Caco-2 (cell line): Measurements from ENCODE around the gene SNAPC2. TPM values are rescaled to one million over a fixed set of nuclear protein-coding genes. Genes with fewer than 3 reads are reported as not detected.
"Not testable (repeated sequence)": the region's sequence is repeated elsewhere in the genome, so short reads cannot be mapped to it uniquely, and the experiment has no call there.

Source experiments
- BruUV-seq: library from RNA; stranded (reverse); fragments of 400-500 nt; replicated peaks from 2 replicates; lab custom pipeline; 2021; lab: Mats Ljungman, UMichigan
- CTCF ChIA-PET: fragments of 300-600 bp; sonication (Branson Sonifier 250); formaldehyde crosslinking; loops from one replicate; lab custom pipeline; 2022; ENCODE audit warnings: antibody characterized with exemption; lab: Charles Lee
- POLR2A ChIA-PET: fragments of 300-600 bp; sonication (Branson Sonifier 250); formaldehyde crosslinking; loops from one replicate; lab custom pipeline; 2022; ENCODE audit warnings: antibody characterized with exemption; lab: Charles Lee
- DNase-seq, 2 experiments: peaks; one replicate each; pipeline versions ENCODE4 v3.0.0 to v3.0.0-alpha.2; 2020 to 2022
- H3K27me3 ChIP-seq: replicated peaks from 2 replicates; pipeline ENCODE4 v1.6.0; 2011; ENCODE audit warnings: low read length; ENCODE audit not compliant: control insufficient read depth, insufficient read depth
- H3K36me3 ChIP-seq: 2 replicates; pipeline ENCODE4 v1.5.1; 2011; ENCODE audit warnings: low read length; ENCODE audit not compliant: control insufficient read depth, insufficient read depth
- H3K4me1 ChIP-seq: fragments of 250-450 bp; sonication (Bioruptor Pico); 2 replicates; pipeline ENCODE4 v1.5.1; 2020; ENCODE audit warnings: mild to moderate bottlenecking
- H3K4me3 ChIP-seq: 2 replicates; pipeline ENCODE4 v1.5.1; 2011; ENCODE audit warnings: low read depth, mild to moderate bottlenecking, control low read depth, low read length
- H3K9me3 ChIP-seq: fragments of 250-450 bp; sonication (Bioruptor Pico); 2 replicates; pipeline ENCODE4 v1.5.1; 2020; ENCODE audit warnings: mild to moderate bottlenecking, moderate library complexity
- H3K27ac Mint-ChIP-seq: one replicate; pipeline ENCODE4 v1.8.0; 2022; ENCODE audit warnings: mixed read lengths; ENCODE audit not compliant: unreplicated experiment
- H3K27me3 Mint-ChIP-seq: one replicate; pipeline ENCODE4 v1.8.0; 2022; ENCODE audit warnings: mixed read lengths; ENCODE audit not compliant: insufficient read depth, unreplicated experiment
- H3K36me3 Mint-ChIP-seq: one replicate; pipeline ENCODE4 v1.8.0; 2022; ENCODE audit warnings: mild to moderate bottlenecking, mixed read lengths; ENCODE audit not compliant: insufficient read depth, unreplicated experiment
- H3K4me1 Mint-ChIP-seq: one replicate; pipeline ENCODE4 v1.8.0; 2022; ENCODE audit warnings: low read depth, mixed read lengths; ENCODE audit not compliant: unreplicated experiment
- H3K4me3 Mint-ChIP-seq: one replicate; pipeline ENCODE4 v1.8.0; 2022; ENCODE audit warnings: mild to moderate bottlenecking, moderate library complexity, mixed read lengths; ENCODE audit not compliant: unreplicated experiment
- H3K9me3 Mint-ChIP-seq: one replicate; pipeline ENCODE4 v1.8.0; 2022; ENCODE audit warnings: mixed read lengths; ENCODE audit not compliant: unreplicated experiment
- CTCF ChIP-seq, 2 experiments: fragments of 200-600 bp in 1 of 2; IDR thresholded peaks; 1 replicate in 1 of 2; 2 replicates in 1 of 2; pipeline versions ENCODE4 v1.5.1 to v1.8.0; 2011 to 2022; ENCODE audit warnings: antibody characterized with exemption in 1 of 2, control low read depth in 1 of 2, inconsistent platforms in 1 of 2, low read depth in 1 of 2, low read length in 1 of 2, mild to moderate bottlenecking in 1 of 2, moderate library complexity in 1 of 2; ENCODE audit not compliant: insufficient read depth in 1 of 2, severe bottlenecking in 1 of 2, unreplicated experiment in 1 of 2
- intact Hi-C: fragments of 100-400 bp; cut with micrococcal nuclease; formaldehyde crosslinking; loops from one replicate; pipeline ENCODE4 v1.10.0; 2022; ENCODE audit not compliant: unreplicated experiment
- total RNA-seq: library from RNA; stranded (reverse); gene quantifications from 2 replicates; pipeline ENCODE4 v1.2.3, GENCODE V29; 2022

The SNAPC2 gene
- total RNA-seq, 1 experiment from 2014 or later = 10.4 TPM

DNA sequence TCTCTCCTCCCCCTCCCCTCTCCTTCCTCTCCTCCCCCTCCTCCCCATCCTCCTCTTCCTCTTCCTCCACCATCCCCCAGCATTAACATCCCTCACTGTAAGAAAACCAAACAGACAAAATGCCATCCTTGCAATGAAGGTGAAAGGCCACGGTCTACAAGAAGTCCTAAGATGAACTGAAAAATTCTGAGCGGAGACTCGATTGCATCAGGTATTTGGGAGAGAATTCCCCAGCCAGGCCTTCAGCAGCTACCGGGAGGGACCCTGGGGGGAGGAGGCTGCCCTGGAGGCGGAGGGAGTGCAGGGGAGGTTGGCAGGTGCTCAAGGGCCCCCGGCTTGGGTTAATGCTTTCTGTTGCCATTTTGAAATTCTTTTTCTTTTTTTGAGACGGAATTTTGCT lies 33.4 kb downstream of the SNAPC2 start:
- H3K27ac Mint-ChIP-seq = peak overlapping the region; percentile 60
- intact Hi-C loops = no loop called here
- ChIA-PET CTCF (no interaction called here), POLR2A (no interaction called here)
- no peak for DNase-seq
- Histone ChIP-seq H3K9me3 (no peaks in the 10 kb centered on the region), H3K4me3 (no peak overlapping the region), H3K36me3 (no peaks in the 10 kb centered on the region; the same call in 1 of the 2 replicates), H3K27me3 (no peaks in the 10 kb centered on the region), H3K4me1 (no peaks in the 10 kb centered on the region; the same call in 1 of the 2 replicates)
- no peaks in the 10 kb centered on the region for H3K27me3 Mint-ChIP-seq
- no TSS peak for BruUV-seq
- no peak for TF ChIP-seq CTCF (IDR thresholded peaks at IDR 0.05; ENCODE audit: insufficient read depth in 1 of 2, low read depth in 1 of 2, low read length in 1 of 2, severe bottlenecking in 1 of 2, unreplicated experiment in 1 of 2)
- peak overlapping the region; percentile 8 for H3K4me3 Mint-ChIP-seq
- peaks cover 11% of the 10 kb centered on the region for H3K4me1 Mint-ChIP-seq
- H3K36me3 Mint-ChIP-seq = peaks cover 34% of the 10 kb centered on the region
- H3K9me3 Mint-ChIP-seq = no peaks in the 10 kb centered on the region

- ChIA-PET CTCF (interaction anchor here (0.6 kb wide), 1 partner anchor 296 kb away, joined by 9 read pairs; no protein-coding TSS in a partner anchor), POLR2A (no interaction called here)
- Mint-ChIP-seq H3K36me3 (peaks cover 47% of the 10 kb centered on the region), H3K27ac (no peak overlapping the region), H3K4me3 (no peak overlapping the region), H3K4me1 (peaks cover 11% of the 10 kb centered on the region), H3K27me3 (no peaks in the 10 kb centered on the region), H3K9me3 (no peaks in the 10 kb centered on the region)
- Histone ChIP-seq H3K4me1 (no peaks in the 10 kb centered on the region; the same call in 1 of the 2 replicates), H3K4me3 (no peak overlapping the region), H3K9me3 (no peaks in the 10 kb centered on the region), H3K36me3 (no peaks in the 10 kb centered on the region; the same call in none of the 2 replicates), H3K27me3 (no peaks in the 10 kb centered on the region)
- no peak for DNase-seq
- no peak for TF ChIP-seq CTCF (IDR thresholded peaks at IDR 0.05; ENCODE audit: insufficient read depth in 1 of 2, low read depth in 1 of 2, low read length in 1 of 2, severe bottlenecking in 1 of 2, unreplicated experiment in 1 of 2)
- no TSS peak for BruUV-seq
- intact Hi-C loops = no loop called here
Observed at GRCh38 chr19:7955696-7956095, 35.6 kb downstream of the SNAPC2 start.

DNA sequence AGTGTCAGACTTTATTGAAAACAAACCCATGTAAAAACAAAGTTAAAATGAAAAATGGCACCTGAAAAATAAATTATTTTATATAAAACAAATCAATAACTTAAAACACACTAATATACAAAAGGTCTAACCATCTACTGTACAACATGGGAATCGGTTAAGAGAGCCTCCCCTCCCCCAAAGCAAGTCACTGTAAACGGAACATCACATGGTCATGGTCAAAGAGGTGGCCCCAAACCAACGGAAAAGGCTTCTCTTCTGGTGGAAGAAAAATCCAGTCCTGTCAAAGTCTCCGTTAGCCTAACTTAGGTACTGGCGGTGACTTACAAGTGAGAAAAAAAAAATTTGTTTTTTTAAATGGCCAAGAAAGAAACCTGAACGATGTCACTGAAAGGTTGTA lies 39.1 kb downstream of the SNAPC2 start:
- CTCF ChIA-PET = no interaction called here
- POLR2A ChIA-PET = no interaction called here
- intact Hi-C loops = no loop called here
- TF ChIP-seq CTCF (IDR thresholded peaks at IDR 0.05; ENCODE audit: insufficient read depth in 1 of 2, low read depth in 1 of 2, low read length in 1 of 2, severe bottlenecking in 1 of 2, unreplicated experiment in 1 of 2) = no peak
- H3K27me3 ChIP-seq = no peaks in the 10 kb centered on the region
- peaks cover 8% of the 10 kb centered on the region for H3K4me1 Mint-ChIP-seq
- H3K36me3 Mint-ChIP-seq = peaks cover 71% of the 10 kb centered on the region
- H3K4me1 ChIP-seq = 0 out of 2 replicates have a peak, but pooled peaks cover 7% of the 10 kb centered on the region
- H3K36me3 ChIP-seq = no peaks in the 10 kb centered on the region; the same call in none of the 2 replicates
- H3K4me3 Mint-ChIP-seq = no peak overlapping the region
- no peaks in the 10 kb centered on the region for H3K27me3 Mint-ChIP-seq
- H3K9me3 Mint-ChIP-seq = no peaks in the 10 kb centered on the region
- no peaks in the 10 kb centered on the region for H3K9me3 ChIP-seq
- no peak overlapping the region for H3K4me3 ChIP-seq
- no peak for DNase-seq
- no peak overlapping the region for H3K27ac Mint-ChIP-seq
- BruUV-seq = no TSS peak

DNA sequence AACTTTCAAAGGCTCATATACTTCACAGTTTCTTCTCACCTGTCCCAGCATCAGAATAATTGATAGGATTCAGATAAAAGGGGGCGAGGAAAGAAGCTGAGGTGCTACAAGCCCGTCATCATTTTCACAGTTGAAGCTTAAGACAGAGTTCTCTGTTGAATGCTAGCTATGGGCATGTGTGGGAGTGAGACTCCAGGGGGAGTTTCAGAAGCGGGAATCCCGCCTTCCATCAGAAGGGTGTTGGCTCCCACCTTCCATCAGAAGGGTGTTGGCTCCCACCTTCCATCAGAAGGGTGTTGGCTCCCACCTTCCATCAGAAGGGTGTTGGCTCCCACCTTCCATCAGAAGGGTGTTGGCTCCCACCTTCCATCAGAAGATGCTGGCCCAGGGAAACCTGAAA lies 40.9 kb downstream of the SNAPC2 start:
- peaks cover 79% of the 10 kb centered on the region for H3K36me3 Mint-ChIP-seq
- CTCF ChIA-PET = interaction anchor here (0.6 kb wide), 1 partner anchor 397 kb away, joined by 3 read pairs; no protein-coding TSS in a partner anchor
- POLR2A ChIA-PET = not testable (repeated sequence)

More for the DNA sequence above, 40.9 kb downstream of the SNAPC2 start:
- DNase-seq, H3K27me3 Mint-ChIP-seq, H3K4me1 ChIP-seq, intact Hi-C loops, H3K9me3 ChIP-seq, BruUV-seq, H3K4me3 ChIP-seq, H3K4me1 Mint-ChIP-seq, H3K9me3 Mint-ChIP-seq, H3K36me3 ChIP-seq, H3K27ac Mint-ChIP-seq, H3K4me3 Mint-ChIP-seq, H3K27me3 ChIP-seq: not testable (repeated sequence)
